ENCODE data around the gene ABCB6. TPM values are rescaled to one million over a fixed set of nuclear protein-coding genes. Genes with fewer than 3 reads are reported as not detected.
"Not testable (repeated sequence)": the region's sequence is repeated elsewhere in the genome, so short reads cannot be mapped to it uniquely, and the experiment has no call there.

The ABCB6 gene
- total RNA-seq, 1 donor from 2014 or later: 12.5 TPM

GRCh38 chr2:219266886-219267285 lies 48.1 kb upstream of the ABCB6 start:
- H3K9ac ChIP-seq (ENCODE audit: low read length): no peak overlapping the region
- FAIRE-seq: no peak
- H3K4me3 Mint-ChIP-seq (ENCODE audit: unreplicated experiment): no peak overlapping the region

DNA sequence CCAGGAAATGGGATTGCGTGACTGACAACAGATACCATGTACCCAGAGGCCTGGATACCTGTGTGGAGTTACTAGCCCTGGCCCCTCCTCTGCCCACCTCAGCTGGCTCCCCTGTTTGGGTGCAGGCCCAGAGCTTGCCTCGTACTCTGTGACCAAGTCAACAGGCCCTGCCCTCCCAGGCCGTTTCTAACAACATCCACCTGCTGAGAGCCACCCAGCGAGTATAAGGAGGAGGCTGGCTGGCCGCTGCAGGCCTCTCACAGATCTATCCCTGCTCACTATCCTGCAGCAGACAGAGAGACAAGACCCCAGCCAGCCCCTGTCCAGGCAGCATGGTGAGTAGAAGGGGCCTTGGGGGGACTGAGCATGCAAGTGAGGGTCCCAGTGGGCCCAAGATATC lies 47.5 kb upstream of the ABCB6 start:
- no peak overlapping the region for H2AFZ ChIP-seq (ENCODE audit: low read depth, low read length)
- TF ChIP-seq EZH2 (IDR thresholded peaks at IDR 0.05; ENCODE audit: insufficient read depth, low read length) (no peak), CTCF (IDR thresholded peaks at IDR 0.05; ENCODE audit: insufficient read depth, low read depth, low read length) (no peak)
- Mint-ChIP-seq H3K9me3 (ENCODE audit: unreplicated experiment) (no peaks in the 10 kb centered on the region), H3K27me3 (ENCODE audit: low read depth, unreplicated experiment) (peaks cover 28% of the 10 kb centered on the region), H3K4me1 (ENCODE audit: low read depth, unreplicated experiment) (peaks cover 7% of the 10 kb centered on the region), H3K27ac (ENCODE audit: unreplicated experiment) (no peak overlapping the region), H3K4me3 (ENCODE audit: unreplicated experiment) (no peak overlapping the region), H3K36me3 (ENCODE audit: low read depth, unreplicated experiment) (no peaks in the 10 kb centered on the region)
- H3K27ac ChIP-seq (ENCODE audit: low read depth, low read length): no peak overlapping the region
- no peak overlapping the region for H3K9ac ChIP-seq (ENCODE audit: low read length)
- no peak for DNase-seq (ENCODE audit: low read depth)
- H3K27me3 ChIP-seq (ENCODE audit: insufficient read depth, low read length): peaks cover 10% of the 10 kb centered on the region
- H3K4me2 ChIP-seq (ENCODE audit: low read length): no peak overlapping the region
- no peaks in the 10 kb centered on the region for H3K9me3 ChIP-seq (ENCODE audit: insufficient read depth, low read depth, low read length)
- no peak for FAIRE-seq
- no peaks in the 10 kb centered on the region for H3K4me1 ChIP-seq (ENCODE audit: insufficient read depth, low read length)
- no peaks in the 10 kb centered on the region for H3K36me3 ChIP-seq (ENCODE audit: insufficient read depth, low read length)
- no peaks in the 10 kb centered on the region for H4K20me1 ChIP-seq (ENCODE audit: insufficient read depth, low read length)
- H3K4me3 ChIP-seq (ENCODE audit: insufficient read depth, low read depth, low read length): no peak overlapping the region
- no peaks in the 10 kb centered on the region for H3K79me2 ChIP-seq (ENCODE audit: insufficient read depth, low read length)

More at GRCh38 chr2:219266886-219267285, 48.1 kb upstream of the ABCB6 start:
- Histone ChIP-seq H2AFZ (ENCODE audit: low read depth, low read length) (no peak overlapping the region), H3K9me3 (ENCODE audit: insufficient read depth, low read depth, low read length) (no peaks in the 10 kb centered on the region), H3K27ac (ENCODE audit: low read depth, low read length) (no peak overlapping the region), H3K36me3 (ENCODE audit: insufficient read depth, low read length) (no peaks in the 10 kb centered on the region), H3K4me2 (ENCODE audit: low read length) (no peak overlapping the region), H3K79me2 (ENCODE audit: insufficient read depth, low read length) (no peaks in the 10 kb centered on the region), H3K4me3 (ENCODE audit: insufficient read depth, low read depth, low read length) (no peak overlapping the region), H3K27me3 (ENCODE audit: insufficient read depth, low read length) (peaks cover 4% of the 10 kb centered on the region), H3K4me1 (ENCODE audit: insufficient read depth, low read length) (no peaks in the 10 kb centered on the region), H4K20me1 (ENCODE audit: insufficient read depth, low read length) (no peaks in the 10 kb centered on the region)
- H3K9me3 Mint-ChIP-seq (ENCODE audit: unreplicated experiment): no peaks in the 10 kb centered on the region
- DNase-seq (ENCODE audit: low read depth): no peak
- H3K27ac Mint-ChIP-seq (ENCODE audit: unreplicated experiment): no peak overlapping the region
- H3K4me1 Mint-ChIP-seq (ENCODE audit: low read depth, unreplicated experiment): peaks cover 5% of the 10 kb centered on the region
- no peaks in the 10 kb centered on the region for H3K36me3 Mint-ChIP-seq (ENCODE audit: low read depth, unreplicated experiment)
- TF ChIP-seq CTCF (IDR thresholded peaks at IDR 0.05; ENCODE audit: insufficient read depth, low read depth, low read length) (no peak), EZH2 (IDR thresholded peaks at IDR 0.05; ENCODE audit: insufficient read depth, low read length) (no peak)
- peaks cover 23% of the 10 kb centered on the region for H3K27me3 Mint-ChIP-seq (ENCODE audit: low read depth, unreplicated experiment)

GRCh38 chr2:219261024-219261855 lies 42.5 kb upstream of the ABCB6 start:
- no peaks in the 10 kb centered on the region for H3K4me1 ChIP-seq (ENCODE audit: insufficient read depth, low read length)
- H3K79me2 ChIP-seq (ENCODE audit: insufficient read depth, low read length): no peaks in the 10 kb centered on the region
- Mint-ChIP-seq H3K36me3 (ENCODE audit: low read depth, unreplicated experiment) (no peaks in the 10 kb centered on the region), H3K9me3 (ENCODE audit: unreplicated experiment) (no peaks in the 10 kb centered on the region), H3K4me1 (ENCODE audit: low read depth, unreplicated experiment) (peaks cover 4% of the 10 kb centered on the region), H3K27ac (ENCODE audit: unreplicated experiment) (no peak overlapping the region), H3K27me3 (ENCODE audit: low read depth, unreplicated experiment) (peaks cover 19% of the 10 kb centered on the region), H3K4me3 (ENCODE audit: unreplicated experiment) (no peak overlapping the region)
- TF ChIP-seq EZH2 (IDR thresholded peaks at IDR 0.05; ENCODE audit: insufficient read depth, low read length) (no peak), CTCF (IDR thresholded peaks at IDR 0.05; ENCODE audit: insufficient read depth, low read depth, low read length) (no peak)
- FAIRE-seq (no peak), DNase-seq (ENCODE audit: low read depth) (no peak)
- no peak overlapping the region for H3K27ac ChIP-seq (ENCODE audit: low read depth, low read length)
- H3K4me3 ChIP-seq (ENCODE audit: insufficient read depth, low read depth, low read length): no peak overlapping the region
- H3K9me3 ChIP-seq (ENCODE audit: insufficient read depth, low read depth, low read length): no peaks in the 10 kb centered on the region
- H3K36me3 ChIP-seq (ENCODE audit: insufficient read depth, low read length): no peaks in the 10 kb centered on the region
- H3K9ac ChIP-seq (ENCODE audit: low read length): no peak overlapping the region
- H2AFZ ChIP-seq (ENCODE audit: low read depth, low read length): no peak overlapping the region
- no peak overlapping the region for H3K4me2 ChIP-seq (ENCODE audit: low read length)
- H4K20me1 ChIP-seq (ENCODE audit: insufficient read depth, low read length): no peaks in the 10 kb centered on the region
- H3K27me3 ChIP-seq (ENCODE audit: insufficient read depth, low read length): peaks cover 26% of the 10 kb centered on the region

DNA sequence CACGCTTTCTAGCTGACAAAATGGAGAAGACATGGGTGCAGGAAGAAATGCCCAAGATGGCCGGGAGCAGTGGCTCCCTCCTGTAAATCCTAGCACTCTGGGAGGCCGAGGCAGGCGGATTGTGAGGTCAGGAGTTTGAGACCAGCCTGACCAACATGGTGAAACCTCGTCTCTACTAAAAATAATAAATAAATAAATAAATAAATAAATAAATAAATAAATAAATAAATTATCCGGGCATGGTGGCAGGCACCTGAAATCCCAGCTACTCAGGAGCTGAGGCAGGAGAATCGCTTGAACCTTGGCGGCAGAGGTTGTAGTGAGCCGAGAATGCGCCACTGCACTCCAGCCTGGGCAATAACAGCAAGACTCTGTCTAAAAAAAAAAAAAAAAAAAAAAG lies 40.2 kb upstream of the ABCB6 start:
- not testable (repeated sequence) for H3K4me1 Mint-ChIP-seq (ENCODE audit: low read depth, unreplicated experiment); H2AFZ ChIP-seq (ENCODE audit: low read depth, low read length); H3K4me3 Mint-ChIP-seq (ENCODE audit: unreplicated experiment); H3K4me2 ChIP-seq (ENCODE audit: low read length); H3K9me3 Mint-ChIP-seq (ENCODE audit: unreplicated experiment); H3K27ac Mint-ChIP-seq (ENCODE audit: unreplicated experiment); H3K36me3 ChIP-seq (ENCODE audit: insufficient read depth, low read length); H3K9ac ChIP-seq (ENCODE audit: low read length); H3K79me2 ChIP-seq (ENCODE audit: insufficient read depth, low read length); H4K20me1 ChIP-seq (ENCODE audit: insufficient read depth, low read length); H3K36me3 Mint-ChIP-seq (ENCODE audit: low read depth, unreplicated experiment); H3K27ac ChIP-seq (ENCODE audit: low read depth, low read length); DNase-seq (ENCODE audit: low read depth); H3K4me3 ChIP-seq (ENCODE audit: insufficient read depth, low read depth, low read length); H3K9me3 ChIP-seq (ENCODE audit: insufficient read depth, low read depth, low read length); H3K4me1 ChIP-seq (ENCODE audit: insufficient read depth, low read length); FAIRE-seq
- H3K27me3 Mint-ChIP-seq (ENCODE audit: low read depth, unreplicated experiment): peaks cover 31% of the 10 kb centered on the region
- peaks cover 44% of the 10 kb centered on the region for H3K27me3 ChIP-seq (ENCODE audit: insufficient read depth, low read length)
